ENCODE data around the gene SFXN1.
"Not testable (repeated sequence)": the region's sequence is repeated elsewhere in the genome, so short reads cannot be mapped to it uniquely, and the experiment has no call there.

Gene SFXN1

DNA sequence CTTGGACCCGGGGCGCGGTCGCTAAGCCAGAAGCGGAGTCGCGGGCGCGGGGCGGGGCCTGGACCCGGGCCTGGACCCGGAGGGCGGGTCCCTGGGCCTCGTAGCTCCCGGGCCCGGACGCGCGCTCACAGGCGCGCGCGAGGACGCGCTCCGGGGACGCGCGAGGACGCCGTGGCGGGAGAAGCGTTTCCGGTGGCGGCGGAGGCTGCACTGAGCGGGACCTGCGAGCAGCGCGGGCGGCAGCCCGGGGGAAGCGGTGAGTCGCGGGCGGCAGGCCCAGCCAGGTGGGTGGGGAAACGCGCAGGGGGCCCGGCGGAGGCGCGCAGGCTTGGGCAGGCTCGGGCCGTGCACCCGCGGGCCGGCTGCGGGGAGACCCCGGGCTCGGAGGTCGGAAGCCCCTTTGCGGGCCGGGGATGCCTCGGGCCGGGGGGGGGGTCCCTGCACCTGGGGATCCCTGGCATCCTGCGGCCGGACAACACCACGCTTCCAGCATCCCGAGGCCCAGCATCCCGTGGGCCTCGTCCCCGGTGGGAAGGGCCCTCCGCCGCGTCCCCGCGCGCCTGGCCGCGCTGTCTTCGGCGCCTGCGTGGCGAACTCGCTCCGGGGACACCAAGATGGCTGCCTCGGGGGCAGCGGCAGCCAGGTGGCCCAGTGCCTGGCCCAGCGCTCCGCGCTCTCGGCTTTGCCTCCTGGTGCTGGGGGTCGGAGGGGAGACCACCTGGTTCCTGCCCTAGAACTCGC lies at the start of gene SFXN1:
SFXN1 (plus strand) TSS at position 177 of the 741 bp plus-strand sequence. CDS start 13,544 bp downstream, outside the sequence.
- peak; percentile 59 for DNase-seq (ENCODE audit: low read depth)

DNA sequence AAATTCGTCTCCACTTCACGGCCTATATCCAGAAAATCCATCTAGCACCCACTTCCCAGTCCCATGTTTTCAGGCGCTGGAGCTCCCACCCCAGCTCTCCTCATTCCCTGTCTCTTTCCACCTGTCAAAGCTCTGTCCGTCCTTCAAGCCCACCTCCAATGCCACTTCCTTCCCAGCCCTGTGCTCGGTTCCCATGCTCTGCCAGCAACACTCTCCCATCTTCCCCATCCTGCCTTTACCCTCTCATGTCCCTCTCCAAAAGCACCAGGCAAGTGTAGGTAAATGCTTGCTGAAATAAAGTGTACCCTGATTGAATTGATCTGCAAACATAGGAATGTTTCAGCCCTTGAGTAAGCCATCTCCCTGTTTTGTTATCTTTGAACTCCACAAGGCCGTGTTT lies 43.6 kb upstream of the SFXN1 start:
- no peak for DNase-seq (ENCODE audit: low read depth)

DNA sequence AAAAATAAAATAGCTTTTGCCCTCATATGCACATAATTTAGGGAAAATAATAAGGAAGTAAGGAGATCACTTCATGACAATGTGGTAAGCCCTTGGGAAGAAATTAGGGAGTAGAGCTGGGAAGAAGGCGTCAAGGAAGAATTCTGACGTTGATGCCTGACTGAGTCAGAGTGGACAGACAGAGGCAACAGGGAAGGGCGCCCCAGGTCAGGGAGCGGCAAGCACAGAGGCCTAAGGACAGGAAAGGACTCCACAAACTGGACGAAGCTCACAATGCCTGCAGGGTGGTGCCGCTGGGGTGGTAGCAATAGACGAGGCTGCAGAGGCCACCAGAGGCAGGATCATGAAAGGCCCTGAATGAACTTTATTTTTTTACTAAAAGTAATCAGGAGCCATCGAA lies 42.0 kb upstream of the SFXN1 start:
- no peak for DNase-seq (ENCODE audit: low read depth)

GRCh38 chr5:175438234-175438857 lies 40.0 kb upstream of the SFXN1 start:
- no peak for DNase-seq (ENCODE audit: low read depth)

- no peak for DNase-seq (ENCODE audit: low read depth)
Observed at GRCh38 chr5:175443514-175444059, 34.8 kb upstream of the SFXN1 start.

- peak; percentile 21 for DNase-seq (ENCODE audit: low read depth)
Observed at GRCh38 chr5:175444060-175444904, 34.1 kb upstream of the SFXN1 start, which contains the start of gene DRD1. DRD1 (minus strand) TSS chr5:175444182; CDS start chr5:175443099, 1,083 bp downstream.

GRCh38 chr5:175444905-175445456 lies 33.4 kb upstream of the SFXN1 start:
- DNase-seq (ENCODE audit: low read depth) = no peak

DNA sequence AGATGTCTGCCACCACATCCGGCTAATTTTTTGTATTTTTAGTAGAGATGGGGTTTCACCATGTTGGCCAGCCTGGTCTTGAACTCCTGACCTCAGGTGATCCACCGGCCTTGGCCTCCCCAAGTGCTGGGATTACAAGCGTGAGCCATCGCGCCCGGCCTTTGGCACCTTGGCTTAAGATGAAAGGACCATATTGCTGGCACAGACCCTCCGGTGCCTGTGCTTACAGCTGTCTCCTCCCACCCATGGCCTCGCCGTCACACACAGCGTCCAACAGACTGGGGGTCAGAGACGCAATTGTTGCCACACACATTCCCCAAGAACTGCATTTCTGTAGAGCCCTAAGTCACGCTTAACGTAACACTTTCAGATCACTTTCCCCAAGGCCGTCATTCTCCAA lies 32.0 kb upstream of the SFXN1 start:
- not testable (repeated sequence) for DNase-seq (ENCODE audit: low read depth)

- no peak for DNase-seq (ENCODE audit: low read depth)
Observed at GRCh38 chr5:175447571-175447970, 30.8 kb upstream of the SFXN1 start.

DNA sequence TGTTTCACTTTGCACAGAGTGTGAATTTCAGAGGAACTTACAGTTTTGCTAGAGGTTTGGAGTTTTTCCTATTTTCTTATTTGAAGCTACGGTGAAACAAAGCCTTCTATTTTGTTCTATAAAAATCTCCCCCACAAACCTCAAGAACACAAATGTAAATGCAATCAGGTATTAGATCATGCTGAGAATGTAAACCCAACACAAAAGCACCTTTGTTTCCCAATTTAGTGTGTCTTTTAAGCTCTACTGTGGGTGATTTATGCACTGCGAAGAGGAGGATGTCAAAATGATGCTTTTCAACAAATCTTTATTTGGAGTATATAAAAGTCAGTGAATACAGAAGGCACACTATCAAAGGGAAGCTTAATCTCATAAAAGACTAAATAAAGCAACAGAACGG lies 30.1 kb upstream of the SFXN1 start:
- no peak for DNase-seq (ENCODE audit: low read depth)

DNA sequence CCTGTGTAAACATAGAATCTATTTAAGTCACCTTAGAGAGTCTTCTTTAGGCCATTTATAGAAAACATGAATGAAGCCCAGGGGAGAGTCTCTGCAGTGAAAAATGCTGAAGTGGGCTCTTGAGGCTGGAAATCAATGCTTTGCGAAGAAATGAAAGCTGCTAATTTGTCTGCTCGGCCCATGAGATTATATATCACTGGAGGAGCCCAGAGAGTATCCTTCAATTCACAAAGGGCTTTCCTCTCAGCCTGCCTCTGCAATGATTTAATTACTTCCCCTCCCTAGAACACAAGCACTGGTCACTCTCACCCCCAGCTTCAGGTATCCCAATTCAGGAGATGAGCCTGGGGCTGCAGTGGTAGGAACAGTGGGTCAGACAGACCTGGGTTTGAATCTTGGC lies 26.2 kb upstream of the SFXN1 start:
- DNase-seq (ENCODE audit: low read depth) = no peak

- DNase-seq (ENCODE audit: low read depth) = not testable (repeated sequence)
Observed at GRCh38 chr5:175454338-175454737, 24.0 kb upstream of the SFXN1 start.

DNA sequence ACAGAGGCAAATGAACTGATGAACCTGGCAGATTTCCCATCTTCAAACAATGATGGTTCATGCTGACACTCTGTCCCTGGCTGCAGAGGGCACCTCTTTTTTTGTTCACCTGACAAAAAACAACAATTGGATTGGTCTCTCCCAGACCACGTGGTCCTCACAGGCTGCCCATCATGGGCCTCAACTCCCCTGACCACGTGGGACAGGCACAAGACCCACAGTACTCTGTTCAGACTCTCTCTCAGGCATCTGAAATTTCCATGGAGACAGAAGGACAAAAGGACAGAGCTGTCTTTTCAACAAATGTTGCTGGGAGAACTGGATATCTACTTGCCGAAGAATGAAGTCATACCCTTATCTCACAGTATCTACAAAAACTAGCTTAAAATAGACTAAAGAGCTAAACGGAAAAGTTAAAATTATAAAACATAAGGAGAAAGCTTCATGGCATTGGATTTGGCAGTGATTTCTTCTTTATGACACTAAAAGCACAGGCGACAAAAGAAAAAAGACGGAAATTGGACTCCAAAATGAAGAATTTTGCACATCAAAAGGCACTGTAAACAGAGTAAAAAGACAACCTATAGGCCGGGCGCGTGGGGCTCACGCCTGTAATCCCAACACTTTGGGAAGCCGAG lies 22.1 kb upstream of the SFXN1 start:
- DNase-seq (ENCODE audit: low read depth) = no peak

GRCh38 chr5:175457466-175457865 lies 20.9 kb upstream of the SFXN1 start:
- no peak for DNase-seq (ENCODE audit: low read depth)

GRCh38 chr5:175460126-175460525 lies 18.2 kb upstream of the SFXN1 start:
- no peak for DNase-seq (ENCODE audit: low read depth)

DNA sequence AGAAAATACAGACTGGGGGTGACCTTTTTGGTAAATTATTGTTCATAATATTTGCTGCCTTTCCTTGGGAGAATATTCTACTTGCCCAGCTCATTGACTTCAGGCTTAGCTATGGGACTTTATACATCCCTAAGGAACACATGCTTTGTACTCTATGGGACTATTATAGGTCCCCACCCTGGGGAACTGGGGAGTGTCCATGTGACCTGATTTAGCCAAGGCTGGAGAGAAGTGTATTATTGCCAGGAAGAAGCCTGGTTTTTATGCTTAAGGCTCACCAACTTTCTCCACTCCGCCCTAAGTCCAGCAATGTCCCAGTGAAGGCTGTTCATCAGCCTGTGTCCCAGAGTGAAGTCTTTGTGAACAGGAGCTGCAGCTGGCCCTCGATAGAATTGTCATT lies 17.8 kb upstream of the SFXN1 start:
- DNase-seq (ENCODE audit: low read depth) = no peak

DNA sequence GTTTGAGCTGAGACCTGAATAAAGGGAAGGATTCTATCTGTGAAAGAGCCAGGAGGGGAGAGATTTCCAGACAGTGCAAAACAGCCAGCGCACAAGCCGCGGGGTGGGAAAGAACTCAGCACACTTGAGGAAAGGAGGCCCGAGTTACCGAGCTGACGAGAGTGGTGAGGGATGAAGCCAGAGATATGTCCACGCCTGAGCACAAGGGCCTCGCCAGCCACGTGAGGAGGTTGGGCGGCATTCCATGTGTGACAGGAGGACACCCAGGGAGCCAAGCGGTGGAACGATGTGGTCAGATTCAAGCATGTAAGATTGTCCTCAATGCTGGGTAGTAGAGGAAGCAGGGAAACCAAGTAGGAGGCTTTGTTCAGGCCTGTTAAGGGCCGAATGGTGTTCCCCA lies 17.0 kb upstream of the SFXN1 start:
- no peak for DNase-seq (ENCODE audit: low read depth)

GRCh38 chr5:175463641-175464040 lies 14.7 kb upstream of the SFXN1 start:
- no peak for DNase-seq (ENCODE audit: low read depth)

- peak; percentile 56 for DNase-seq (ENCODE audit: low read depth)
Observed at GRCh38 chr5:175464074-175464941, 14.1 kb upstream of the SFXN1 start.

- DNase-seq (ENCODE audit: low read depth) = no peak
Observed at GRCh38 chr5:175464942-175465233, 13.5 kb upstream of the SFXN1 start.

- DNase-seq (ENCODE audit: low read depth) = no peak
Observed at GRCh38 chr5:175465282-175465681, 13.1 kb upstream of the SFXN1 start.

Measured in activated gamma-delta T cell treated with anti-CD3 and anti-CD28 coated beads, Interleukin-2, amount 50 U/mL, for 16 hours (primary cell).